K562 (cell line): ENCODE data around the gene SOX12. TPM values are rescaled to one million over a fixed set of nuclear protein-coding genes. Genes with fewer than 3 reads are reported as not detected.

ENCODE experiments used
- ATAC-seq: fragments of 200-7000 bp; cut with Tn5 transposase; 3 replicates; pipeline ENCODE4 v1.9.1; 2020; ENCODE audit warnings: moderate library complexity
- BruUV-seq: library from RNA; stranded (reverse); fragments of 400-500 nt; replicated peaks from 2 replicates; lab custom pipeline; 2021; lab: Mats Ljungman, UMichigan
- CTCF ChIA-PET: fragments of 300-600 bp; formaldehyde crosslinking; extraction: SDS; loops from one replicate; lab custom pipeline; 2021; ENCODE audit warnings: low intra/inter-chr PET ratio; lab: Yijun Ruan, JAX
- POLR2A ChIA-PET: fragments of 300-600, 350-650 bp; sonication (Branson Sonifier 250); formaldehyde crosslinking; extraction: SDS; loops from one replicate; lab custom pipeline; 2021; ENCODE audit warnings: antibody characterized with exemption, inconsistent platforms; lab: Yijun Ruan, JAX
- DNase-seq, 4 experiments: peaks; one replicate each; pipeline versions ENCODE4 v3.0.0 to v3.0.0-alpha.2; 2011 to 2018; ENCODE audit warnings: low spot score in 3 of 4, mixed read lengths in 3 of 4; ENCODE audit errors: extremely low read depth in 1 of 4
- FAIRE-seq: peaks from 2 replicates; lab custom pipeline; 2011; peaks lifted over from hg19 to GRCh38; lab: Jason Lieb, UNC
- H2AFZ ChIP-seq: 2 replicates; pipeline ENCODE4 v1.6.0; 2011; ENCODE audit warnings: low read depth, low read length, control low read depth, inconsistent platforms
- H3K27ac ChIP-seq: fragments of 200-600 bp; 3 replicates; pipeline ENCODE4 v1.8.0; 2011; ENCODE audit warnings: low read depth, mild to moderate bottlenecking, control low read depth, inconsistent platforms, low read length, moderate library complexity, mixed read lengths; ENCODE audit errors: extremely low read depth
- H3K27me3 ChIP-seq, 2 experiments: fragments of 300-600 bp in 1 of 2; 2 replicates in 1 of 2; 3 replicates in 1 of 2; pipeline versions ENCODE4 v1.6.0 to v1.8.0; 2011; ENCODE audit warnings: inconsistent platforms in 2 of 2, low read length in 2 of 2, mild to moderate bottlenecking in 1 of 2, mixed read lengths in 1 of 2, moderate library complexity in 1 of 2; ENCODE audit not compliant: control insufficient read depth in 2 of 2, insufficient read depth in 2 of 2
- H3K36me3 ChIP-seq: fragments of 300-600 bp; 3 replicates; pipeline ENCODE4 v1.8.0; 2011; ENCODE audit warnings: mild to moderate bottlenecking, low read length, inconsistent platforms; ENCODE audit not compliant: control insufficient read depth, insufficient read depth
- H3K4me1 ChIP-seq, 2 experiments: fragments of 200-600 bp in 1 of 2; replicated peaks in 1 of 2; 2 replicates in 1 of 2; 3 replicates in 1 of 2; pipeline versions ENCODE4 v1.5.1 to v1.8.0; 2011; ENCODE audit warnings: inconsistent platforms in 2 of 2, low read length in 2 of 2, mild to moderate bottlenecking in 1 of 2, mixed read lengths in 1 of 2, moderate library complexity in 1 of 2; ENCODE audit not compliant: control insufficient read depth in 2 of 2, insufficient read depth in 2 of 2
- H3K4me2 ChIP-seq: 2 replicates; pipeline ENCODE4 v1.6.1; 2011; ENCODE audit warnings: low read length, control low read depth, inconsistent platforms, mixed read lengths; ENCODE audit not compliant: insufficient read depth
- H3K4me3 ChIP-seq: fragments of 200-600 bp; sonication (generic), shearing (Covaris generic); 2 replicates; pipeline ENCODE4 v1.5.1; 2016; ENCODE audit warnings: control low read depth, inconsistent platforms
- H3K79me2 ChIP-seq: fragments of 200-600 bp; 3 replicates; pipeline ENCODE4 v1.8.0; 2011; ENCODE audit warnings: low read length, inconsistent platforms; ENCODE audit not compliant: control insufficient read depth, insufficient read depth
- H3K9ac ChIP-seq, 2 experiments: 2 replicates each; pipeline versions ENCODE4 v1.6.0 to v1.6.1; 2011; ENCODE audit warnings: low read depth in 2 of 2, low read length in 2 of 2, control low read depth in 1 of 2, inconsistent platforms in 1 of 2, mild to moderate bottlenecking in 1 of 2, mixed read lengths in 1 of 2; ENCODE audit not compliant: insufficient read depth in 1 of 2
- H3K9me1 ChIP-seq: one replicate; pipeline ENCODE4 v1.6.0; 2011; ENCODE audit warnings: inconsistent platforms, mild to moderate bottlenecking, low read length, moderate library complexity; ENCODE audit not compliant: control insufficient read depth, insufficient read depth
- H3K9me3 ChIP-seq: replicated peaks from 2 replicates; pipeline ENCODE4 v1.5.1; 2011; ENCODE audit warnings: low read depth, low read length, inconsistent platforms; ENCODE audit not compliant: control insufficient read depth, insufficient read depth
- H4K20me1 ChIP-seq: replicated peaks from 2 replicates; pipeline ENCODE4 v1.6.1; 2011; ENCODE audit warnings: low read length, inconsistent platforms, mixed read lengths; ENCODE audit not compliant: control insufficient read depth, insufficient read depth
- BRD9 ChIP-seq: fragments of 450-650 bp; IDR thresholded peaks from 2 replicates; pipeline ENCODE4 v1.6.1; 2018; ENCODE audit warnings: low read depth; ENCODE audit not compliant: partially characterized antibody
- CEBPG ChIP-seq, 3 experiments: fragments of 200-800 bp in 1 of 3; sonication (Bioruptor generic) in 1 of 3; sonication (generic) in 1 of 3; formaldehyde crosslinking in 1 of 3; IDR thresholded peaks in 2 of 3; conservative IDR thresholded peaks in 1 of 3; 2 replicates each; pipeline versions ENCODE4 v1.6.1 to v1.8.0; 2016 to 2022; ENCODE audit warnings: missing compliant biosample characterization in 2 of 3, missing genetic modification characterization in 2 of 3, mild to moderate bottlenecking in 1 of 3, missing genetic modification reagents in 1 of 3
- TSC22D4 ChIP-seq: fragments of 450-650 bp; IDR thresholded peaks from 2 replicates; pipeline ENCODE4 v1.6.1; 2016; ENCODE audit warnings: missing genetic modification characterization, missing biosample characterization, control low read depth
- ZNF175 ChIP-seq: fragments of 200-800 bp; sonication (Bioruptor generic); IDR thresholded peaks from 2 replicates; pipeline ENCODE4 v1.6.1; 2016; ENCODE audit warnings: low read depth, mild to moderate bottlenecking, missing genetic modification characterization, missing compliant biosample characterization
- ZNF24 ChIP-seq: fragments of 450-650 bp; IDR thresholded peaks from 2 replicates; pipeline ENCODE4 v1.6.1; 2016
- ZNF408 ChIP-seq: fragments of 250-450 bp; sonication (Bioruptor Pico); IDR thresholded peaks from 2 replicates; pipeline ENCODE4 v1.4.0; 2020; ENCODE audit warnings: low read depth, mild to moderate bottlenecking, moderate library complexity
- WGBS: fragments of 100-300 bp; shearing (Covaris generic); methylation state at CpG from one replicate; pipeline ENCODE4 v1.1.6; 2016; ENCODE audit warnings: low coverage, mixed read lengths; ENCODE audit not compliant: insufficient coverage; ENCODE audit errors: missing lambda C conversion rate; 5-methylcytosine and 5-hydroxymethylcytosine counted together
- in situ Hi-C: fragments of 300-500 bp; cut with MboI; formaldehyde crosslinking; loops from 4 replicates; pipeline ENCODE4 v1.15.0; 2018; ENCODE audit warnings: inconsistent platforms, mixed read lengths
- intact Hi-C: fragments of 100-400 bp; cut with micrococcal nuclease; formaldehyde crosslinking; loops from 2 replicates; pipeline ENCODE4 v1.14.2; 2022
- polyA plus RNA-seq, 8 experiments: library from polyadenylated mRNA; depleted of rRNA in 4 of 8; stranded (reverse) in 5 of 8; unstranded in 3 of 8; fragments of >200 nt; fragmentation: Nextera tagmentation in 2 of 8; fragmentation: Illumina TruSeq in 1 of 8; extraction: Ambion mirVana in 2 of 8; extraction: Trizol in 1 of 8; gene quantifications; 2 replicates each; pipeline versions ENCODE4 v1.2.1 to v1.2.3, GENCODE V29; 2011 to 2014; ENCODE audit warnings: inconsistent platforms in 1 of 8, missing spikeins in 1 of 8
- total RNA-seq, 7 experiments: library from RNA; depleted of rRNA in 6 of 7; stranded (reverse); fragments of >200 nt in 6 of 7; fragmentation: Illumina TruSeq in 2 of 7; extraction: Trizol in 2 of 7; gene quantifications; 2 replicates each; pipeline versions ENCODE4 v1.2.1 to v1.2.3, GENCODE V29; 2011 to 2021; ENCODE audit warnings: low replicate concordance in 1 of 7
- TF ChIP-seq, protein P1 (sequence below): fragments of 450-650 bp; IDR thresholded peaks from 2 replicates; pipeline ENCODE4 v1.6.1; 2014; ENCODE audit warnings: low read depth, mild to moderate bottlenecking, moderate library complexity, borderline replicate concordance
- TF ChIP-seq, protein P2 (sequence below): fragments of 250-450 bp; sonication (Bioruptor Pico); IDR thresholded peaks from 2 replicates; pipeline ENCODE4 v1.8.0; 2022; ENCODE audit warnings: moderate library complexity, mild to moderate bottlenecking, inconsistent platforms
- TF ChIP-seq, protein P3 (sequence below): sonication (generic); formaldehyde crosslinking; IDR thresholded peaks from 2 replicates; pipeline ENCODE4 v1.8.0; 2023; ENCODE audit warnings: missing genetic modification reagents, mild to moderate bottlenecking, borderline replicate concordance

SOX12 gene
- total and polyA plus RNA-seq, 9 of the 15 experiments (the other 6 are each of a cell fraction or from before 2014, with no cell fraction given): 0.42 to 26.3 (median 2.6) TPM

DNA sequence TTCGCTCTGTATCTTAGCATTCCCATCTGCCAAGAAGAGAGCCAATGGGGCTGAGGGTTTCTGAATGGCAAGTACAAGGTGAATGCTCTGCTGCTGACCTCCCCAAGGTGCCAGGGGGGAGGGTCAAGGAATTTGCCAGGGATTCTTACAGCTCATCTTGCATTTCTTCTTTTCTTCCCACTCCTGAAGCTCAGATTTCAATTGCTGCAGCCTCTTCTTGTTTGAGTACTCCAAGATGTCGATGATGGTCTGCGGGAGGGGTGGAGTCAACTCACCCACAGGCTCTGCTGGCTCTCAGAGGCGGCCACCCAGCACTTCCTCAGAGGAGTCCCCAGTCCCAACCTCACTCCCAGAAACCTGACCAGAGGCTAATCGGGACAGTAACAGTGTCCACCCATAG is 47.2 kb upstream of the SOX12 start (continued):
- TF ChIP-seq, protein P1, sequence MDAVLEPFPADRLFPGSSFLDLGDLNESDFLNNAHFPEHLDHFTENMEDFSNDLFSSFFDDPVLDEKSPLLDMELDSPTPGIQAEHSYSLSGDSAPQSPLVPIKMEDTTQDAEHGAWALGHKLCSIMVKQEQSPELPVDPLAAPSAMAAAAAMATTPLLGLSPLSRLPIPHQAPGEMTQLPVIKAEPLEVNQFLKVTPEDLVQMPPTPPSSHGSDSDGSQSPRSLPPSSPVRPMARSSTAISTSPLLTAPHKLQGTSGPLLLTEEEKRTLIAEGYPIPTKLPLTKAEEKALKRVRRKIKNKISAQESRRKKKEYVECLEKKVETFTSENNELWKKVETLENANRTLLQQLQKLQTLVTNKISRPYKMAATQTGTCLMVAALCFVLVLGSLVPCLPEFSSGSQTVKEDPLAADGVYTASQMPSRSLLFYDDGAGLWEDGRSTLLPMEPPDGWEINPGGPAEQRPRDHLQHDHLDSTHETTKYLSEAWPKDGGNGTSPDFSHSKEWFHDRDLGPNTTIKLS: no peak
- TF ChIP-seq, protein P2, sequence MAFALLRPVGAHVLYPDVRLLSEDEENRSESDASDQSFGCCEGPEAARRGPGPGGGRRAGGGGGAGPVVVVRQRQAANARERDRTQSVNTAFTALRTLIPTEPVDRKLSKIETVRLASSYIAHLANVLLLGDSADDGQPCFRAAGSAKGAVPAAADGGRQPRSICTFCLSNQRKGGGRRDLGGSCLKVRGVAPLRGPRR (CRISPR knock-in tag): no peak

DNA sequence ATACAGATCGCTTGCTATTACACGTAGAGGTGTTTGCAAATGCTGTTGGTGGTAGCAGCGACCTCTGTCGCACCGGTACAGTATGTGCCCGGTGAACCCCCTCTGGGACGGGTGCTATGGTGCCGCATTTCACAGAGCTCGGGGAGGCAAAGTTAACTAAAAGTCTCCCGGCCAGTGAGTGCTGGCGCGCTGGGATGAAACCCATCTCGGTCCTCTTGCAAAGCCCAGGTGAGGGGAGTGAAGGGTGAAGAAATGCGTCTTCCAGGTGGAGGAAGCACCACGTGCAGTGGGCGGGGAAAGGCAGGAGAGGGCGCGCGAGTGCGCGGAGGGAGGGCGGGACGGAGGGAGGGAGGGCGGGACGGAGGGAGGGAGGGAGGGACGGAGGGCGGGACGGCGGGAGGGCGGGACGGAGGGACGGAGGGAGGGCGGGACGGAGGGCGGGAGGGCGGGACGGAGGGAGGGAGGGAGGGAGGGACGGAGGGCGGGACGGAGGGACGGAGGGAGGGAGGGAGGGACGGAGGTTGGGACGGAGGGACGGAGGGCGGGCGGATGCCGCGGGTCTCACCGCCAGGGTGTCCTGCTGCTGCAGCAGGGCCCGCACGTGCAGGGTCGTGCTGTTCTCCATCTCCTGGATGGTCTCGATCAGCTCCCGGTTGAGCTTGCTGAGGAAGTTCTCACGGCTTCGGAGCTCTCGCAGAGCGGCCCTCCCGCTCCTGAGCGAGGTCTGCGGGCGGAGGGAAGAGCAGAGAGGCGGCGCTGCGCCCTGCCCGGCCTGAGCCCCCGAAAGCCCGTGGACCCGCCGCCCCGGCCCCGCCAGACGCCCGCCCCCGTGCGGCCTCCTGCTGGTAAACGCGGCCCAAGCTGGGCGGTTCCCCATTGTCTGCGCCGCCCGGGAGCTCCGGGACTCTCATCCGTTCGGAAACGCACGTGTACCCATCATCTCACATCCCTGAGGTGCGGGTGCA is 46.5 kb upstream of the SOX12 start:
- no TSS peak for BruUV-seq
- H3K4me3 ChIP-seq: no peak overlapping the region
- intact Hi-C loops: no loop called here
- no peaks in the 10 kb centered on the region for H3K27me3 ChIP-seq
- no peak for ATAC-seq
- H4K20me1 ChIP-seq: no peaks in the 10 kb centered on the region
- no peak for DNase-seq
- H3K79me2 ChIP-seq: no peaks in the 10 kb centered on the region
- H3K36me3 ChIP-seq: peaks cover 50% of the 10 kb centered on the region; the same call in 2 of the 3 replicates
- 99% methylated on average over 10 of the region's 88 CpGs for WGBS
- H3K4me2 ChIP-seq: no peak overlapping the region
- no peak overlapping the region for H2AFZ ChIP-seq
- ChIA-PET POLR2A (interaction anchor here (0.6 kb wide), 1 partner anchor 10 kb away, joined by 3 read pairs; no protein-coding TSS in a partner anchor), CTCF (no interaction called here)
- in situ Hi-C loops: no loop called here
- H3K9ac ChIP-seq: no peak overlapping the region
- no peaks in the 10 kb centered on the region; a peak in 1 of 5 replicates for H3K4me1 ChIP-seq
- FAIRE-seq: no peak
- H3K9me1 ChIP-seq: no peaks in the 10 kb centered on the region
- no peaks in the 10 kb centered on the region for H3K9me3 ChIP-seq
- H3K27ac ChIP-seq: no peak overlapping the region
- TF ChIP-seq BRD9: no peak
- TF ChIP-seq ZNF175 (CRISPR knock-in tag): no peak
- no peak for TF ChIP-seq TSC22D4 (tag)
- no peak for TF ChIP-seq ZNF408 (CRISPR knock-in tag)
- no peak for TF ChIP-seq ZNF24
- TF ChIP-seq, protein P3, sequence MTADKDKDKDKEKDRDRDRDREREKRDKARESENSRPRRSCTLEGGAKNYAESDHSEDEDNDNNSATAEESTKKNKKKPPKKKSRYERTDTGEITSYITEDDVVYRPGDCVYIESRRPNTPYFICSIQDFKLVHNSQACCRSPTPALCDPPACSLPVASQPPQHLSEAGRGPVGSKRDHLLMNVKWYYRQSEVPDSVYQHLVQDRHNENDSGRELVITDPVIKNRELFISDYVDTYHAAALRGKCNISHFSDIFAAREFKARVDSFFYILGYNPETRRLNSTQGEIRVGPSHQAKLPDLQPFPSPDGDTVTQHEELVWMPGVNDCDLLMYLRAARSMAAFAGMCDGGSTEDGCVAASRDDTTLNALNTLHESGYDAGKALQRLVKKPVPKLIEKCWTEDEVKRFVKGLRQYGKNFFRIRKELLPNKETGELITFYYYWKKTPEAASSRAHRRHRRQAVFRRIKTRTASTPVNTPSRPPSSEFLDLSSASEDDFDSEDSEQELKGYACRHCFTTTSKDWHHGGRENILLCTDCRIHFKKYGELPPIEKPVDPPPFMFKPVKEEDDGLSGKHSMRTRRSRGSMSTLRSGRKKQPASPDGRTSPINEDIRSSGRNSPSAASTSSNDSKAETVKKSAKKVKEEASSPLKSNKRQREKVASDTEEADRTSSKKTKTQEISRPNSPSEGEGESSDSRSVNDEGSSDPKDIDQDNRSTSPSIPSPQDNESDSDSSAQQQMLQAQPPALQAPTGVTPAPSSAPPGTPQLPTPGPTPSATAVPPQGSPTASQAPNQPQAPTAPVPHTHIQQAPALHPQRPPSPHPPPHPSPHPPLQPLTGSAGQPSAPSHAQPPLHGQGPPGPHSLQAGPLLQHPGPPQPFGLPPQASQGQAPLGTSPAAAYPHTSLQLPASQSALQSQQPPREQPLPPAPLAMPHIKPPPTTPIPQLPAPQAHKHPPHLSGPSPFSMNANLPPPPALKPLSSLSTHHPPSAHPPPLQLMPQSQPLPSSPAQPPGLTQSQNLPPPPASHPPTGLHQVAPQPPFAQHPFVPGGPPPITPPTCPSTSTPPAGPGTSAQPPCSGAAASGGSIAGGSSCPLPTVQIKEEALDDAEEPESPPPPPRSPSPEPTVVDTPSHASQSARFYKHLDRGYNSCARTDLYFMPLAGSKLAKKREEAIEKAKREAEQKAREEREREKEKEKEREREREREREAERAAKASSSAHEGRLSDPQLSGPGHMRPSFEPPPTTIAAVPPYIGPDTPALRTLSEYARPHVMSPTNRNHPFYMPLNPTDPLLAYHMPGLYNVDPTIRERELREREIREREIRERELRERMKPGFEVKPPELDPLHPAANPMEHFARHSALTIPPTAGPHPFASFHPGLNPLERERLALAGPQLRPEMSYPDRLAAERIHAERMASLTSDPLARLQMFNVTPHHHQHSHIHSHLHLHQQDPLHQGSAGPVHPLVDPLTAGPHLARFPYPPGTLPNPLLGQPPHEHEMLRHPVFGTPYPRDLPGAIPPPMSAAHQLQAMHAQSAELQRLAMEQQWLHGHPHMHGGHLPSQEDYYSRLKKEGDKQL (CRISPR knock-in tag): no peak
- no peak for TF ChIP-seq CEBPG (CRISPR knock-in tag; IDR thresholded peaks at IDR 0.05)
- TF ChIP-seq CEBPG (tag; conservative IDR thresholded peaks at IDR 0.05 in 1 of 2, IDR thresholded peaks at IDR 0.05 in 1 of 2): no peak
